ENCODE measurements around the gene TLL2. TPM values are rescaled to one million over a fixed set of nuclear protein-coding genes. Genes with fewer than 3 reads are reported as not detected.
A peak's percentile ranks its signal among the peaks of the same experiment; 100 is the strongest.

The TLL2 gene
- total RNA-seq, 1 experiment from 2014 or later: 9.1 TPM

DNA sequence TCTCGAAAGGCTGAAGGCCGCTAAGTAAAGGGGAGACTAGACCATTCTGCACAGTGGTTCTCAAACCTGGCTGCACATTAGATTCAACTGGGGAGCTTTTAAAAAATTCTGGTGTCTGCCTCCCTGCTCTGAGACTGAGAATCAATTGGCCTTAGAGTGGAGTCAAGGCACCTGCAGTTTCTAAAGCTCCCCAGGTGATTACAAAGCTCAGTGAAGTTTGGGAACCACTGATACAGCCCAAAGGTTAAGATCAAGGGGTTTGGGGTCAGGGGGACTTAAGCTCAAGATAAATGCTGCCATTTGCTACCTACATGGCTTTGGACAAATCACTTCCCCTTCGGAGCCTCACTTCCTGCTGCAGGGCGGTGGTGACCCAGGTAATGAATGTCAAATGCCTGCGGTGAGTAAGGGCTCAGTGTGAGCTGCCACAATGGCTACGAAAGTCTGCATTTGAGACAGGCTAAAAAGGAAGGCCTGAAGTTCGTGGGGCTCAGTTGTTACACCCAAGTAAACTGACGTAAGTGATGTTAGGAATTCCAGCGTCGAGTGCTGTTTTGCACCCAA lies 72.3 kb downstream of the TLL2 start:
- peaks cover 29% of the 10 kb centered on the region for H3K36me3 Mint-ChIP-seq
- H3K4me1 Mint-ChIP-seq: peaks cover 36% of the 10 kb centered on the region
- no peaks in the 10 kb centered on the region; the same call in 1 of the 2 replicates for H3K27me3 Mint-ChIP-seq (ENCODE audit: low read depth)
- ATAC-seq: peak; percentile 72
- peaks cover 10% of the 10 kb centered on the region for H3K9me3 Mint-ChIP-seq
- H3K27ac Mint-ChIP-seq: peak overlapping the region; percentile 65
- POLR2A ChIA-PET: interaction anchor here (0.9 kb wide), 2 partner anchors 9 to 25 kb away, joined by 3 read pairs; no protein-coding TSS in a partner anchor
- CTCF ChIA-PET: interaction anchor here (0.6 to 3.7 kb wide), 10 partner anchors 13 to 595 kb away, joined by 3 to 25 read pairs (median 4); partner anchors contain the start of gene TLL2
- TF ChIP-seq CREM (CRISPR knock-in tag; IDR thresholded peaks at IDR 0.05) (no peak), GRHL2 (CRISPR knock-in tag; IDR thresholded peaks at IDR 0.05; ENCODE audit: insufficient replicate concordance, severe bottlenecking) (no peak), SMAD3 (CRISPR knock-in tag; IDR thresholded peaks at IDR 0.05; ENCODE audit: borderline replicate concordance) (no peak), KAT7 (CRISPR knock-in tag; IDR thresholded peaks at IDR 0.05; ENCODE audit: borderline replicate concordance) (no peak), RORB (CRISPR knock-in tag; IDR thresholded peaks at IDR 0.05) (no peak), ZNF121 (CRISPR knock-in tag; IDR thresholded peaks at IDR 0.05) (no peak), IRF2 (CRISPR knock-in tag; IDR thresholded peaks at IDR 0.05; ENCODE audit: borderline replicate concordance, low read depth) (no peak), HMGA2 (CRISPR knock-in tag; IDR thresholded peaks at IDR 0.05) (no peak), OVOL2 (CRISPR knock-in tag; IDR thresholded peaks at IDR 0.05; ENCODE audit: borderline replicate concordance) (no peak)
- TF ChIP-seq, protein P1, sequence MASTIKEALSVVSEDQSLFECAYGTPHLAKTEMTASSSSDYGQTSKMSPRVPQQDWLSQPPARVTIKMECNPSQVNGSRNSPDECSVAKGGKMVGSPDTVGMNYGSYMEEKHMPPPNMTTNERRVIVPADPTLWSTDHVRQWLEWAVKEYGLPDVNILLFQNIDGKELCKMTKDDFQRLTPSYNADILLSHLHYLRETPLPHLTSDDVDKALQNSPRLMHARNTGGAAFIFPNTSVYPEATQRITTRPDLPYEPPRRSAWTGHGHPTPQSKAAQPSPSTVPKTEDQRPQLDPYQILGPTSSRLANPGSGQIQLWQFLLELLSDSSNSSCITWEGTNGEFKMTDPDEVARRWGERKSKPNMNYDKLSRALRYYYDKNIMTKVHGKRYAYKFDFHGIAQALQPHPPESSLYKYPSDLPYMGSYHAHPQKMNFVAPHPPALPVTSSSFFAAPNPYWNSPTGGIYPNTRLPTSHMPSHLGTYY (CRISPR knock-in tag; IDR thresholded peaks at IDR 0.05): no peak
- TF ChIP-seq, protein P2, sequence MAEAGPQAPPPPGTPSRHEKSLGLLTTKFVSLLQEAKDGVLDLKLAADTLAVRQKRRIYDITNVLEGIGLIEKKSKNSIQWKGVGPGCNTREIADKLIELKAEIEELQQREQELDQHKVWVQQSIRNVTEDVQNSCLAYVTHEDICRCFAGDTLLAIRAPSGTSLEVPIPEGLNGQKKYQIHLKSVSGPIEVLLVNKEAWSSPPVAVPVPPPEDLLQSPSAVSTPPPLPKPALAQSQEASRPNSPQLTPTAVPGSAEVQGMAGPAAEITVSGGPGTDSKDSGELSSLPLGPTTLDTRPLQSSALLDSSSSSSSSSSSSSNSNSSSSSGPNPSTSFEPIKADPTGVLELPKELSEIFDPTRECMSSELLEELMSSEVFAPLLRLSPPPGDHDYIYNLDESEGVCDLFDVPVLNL (CRISPR knock-in tag; IDR thresholded peaks at IDR 0.05; ENCODE audit: borderline replicate concordance, low read depth): no peak
- TF ChIP-seq, protein P3, sequence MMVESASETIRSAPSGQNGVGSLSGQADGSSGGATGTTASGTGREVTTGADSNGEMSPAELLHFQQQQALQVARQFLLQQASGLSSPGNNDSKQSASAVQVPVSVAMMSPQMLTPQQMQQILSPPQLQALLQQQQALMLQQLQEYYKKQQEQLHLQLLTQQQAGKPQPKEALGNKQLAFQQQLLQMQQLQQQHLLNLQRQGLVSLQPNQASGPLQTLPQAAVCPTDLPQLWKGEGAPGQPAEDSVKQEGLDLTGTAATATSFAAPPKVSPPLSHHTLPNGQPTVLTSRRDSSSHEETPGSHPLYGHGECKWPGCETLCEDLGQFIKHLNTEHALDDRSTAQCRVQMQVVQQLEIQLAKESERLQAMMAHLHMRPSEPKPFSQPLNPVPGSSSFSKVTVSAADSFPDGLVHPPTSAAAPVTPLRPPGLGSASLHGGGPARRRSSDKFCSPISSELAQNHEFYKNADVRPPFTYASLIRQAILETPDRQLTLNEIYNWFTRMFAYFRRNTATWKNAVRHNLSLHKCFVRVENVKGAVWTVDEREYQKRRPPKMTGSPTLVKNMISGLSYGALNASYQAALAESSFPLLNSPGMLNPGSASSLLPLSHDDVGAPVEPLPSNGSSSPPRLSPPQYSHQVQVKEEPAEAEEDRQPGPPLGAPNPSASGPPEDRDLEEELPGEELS (CRISPR knock-in tag; IDR thresholded peaks at IDR 0.05): no peak
- TF ChIP-seq, protein P4, sequence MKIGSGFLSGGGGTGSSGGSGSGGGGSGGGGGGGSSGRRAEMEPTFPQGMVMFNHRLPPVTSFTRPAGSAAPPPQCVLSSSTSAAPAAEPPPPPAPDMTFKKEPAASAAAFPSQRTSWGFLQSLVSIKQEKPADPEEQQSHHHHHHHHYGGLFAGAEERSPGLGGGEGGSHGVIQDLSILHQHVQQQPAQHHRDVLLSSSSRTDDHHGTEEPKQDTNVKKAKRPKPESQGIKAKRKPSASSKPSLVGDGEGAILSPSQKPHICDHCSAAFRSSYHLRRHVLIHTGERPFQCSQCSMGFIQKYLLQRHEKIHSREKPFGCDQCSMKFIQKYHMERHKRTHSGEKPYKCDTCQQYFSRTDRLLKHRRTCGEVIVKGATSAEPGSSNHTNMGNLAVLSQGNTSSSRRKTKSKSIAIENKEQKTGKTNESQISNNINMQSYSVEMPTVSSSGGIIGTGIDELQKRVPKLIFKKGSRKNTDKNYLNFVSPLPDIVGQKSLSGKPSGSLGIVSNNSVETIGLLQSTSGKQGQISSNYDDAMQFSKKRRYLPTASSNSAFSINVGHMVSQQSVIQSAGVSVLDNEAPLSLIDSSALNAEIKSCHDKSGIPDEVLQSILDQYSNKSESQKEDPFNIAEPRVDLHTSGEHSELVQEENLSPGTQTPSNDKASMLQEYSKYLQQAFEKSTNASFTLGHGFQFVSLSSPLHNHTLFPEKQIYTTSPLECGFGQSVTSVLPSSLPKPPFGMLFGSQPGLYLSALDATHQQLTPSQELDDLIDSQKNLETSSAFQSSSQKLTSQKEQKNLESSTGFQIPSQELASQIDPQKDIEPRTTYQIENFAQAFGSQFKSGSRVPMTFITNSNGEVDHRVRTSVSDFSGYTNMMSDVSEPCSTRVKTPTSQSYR (CRISPR knock-in tag; IDR thresholded peaks at IDR 0.05): no peak
- no peak for DNase-seq (ENCODE audit: low spot score)
- H3K4me3 Mint-ChIP-seq: no peak overlapping the region

DNA sequence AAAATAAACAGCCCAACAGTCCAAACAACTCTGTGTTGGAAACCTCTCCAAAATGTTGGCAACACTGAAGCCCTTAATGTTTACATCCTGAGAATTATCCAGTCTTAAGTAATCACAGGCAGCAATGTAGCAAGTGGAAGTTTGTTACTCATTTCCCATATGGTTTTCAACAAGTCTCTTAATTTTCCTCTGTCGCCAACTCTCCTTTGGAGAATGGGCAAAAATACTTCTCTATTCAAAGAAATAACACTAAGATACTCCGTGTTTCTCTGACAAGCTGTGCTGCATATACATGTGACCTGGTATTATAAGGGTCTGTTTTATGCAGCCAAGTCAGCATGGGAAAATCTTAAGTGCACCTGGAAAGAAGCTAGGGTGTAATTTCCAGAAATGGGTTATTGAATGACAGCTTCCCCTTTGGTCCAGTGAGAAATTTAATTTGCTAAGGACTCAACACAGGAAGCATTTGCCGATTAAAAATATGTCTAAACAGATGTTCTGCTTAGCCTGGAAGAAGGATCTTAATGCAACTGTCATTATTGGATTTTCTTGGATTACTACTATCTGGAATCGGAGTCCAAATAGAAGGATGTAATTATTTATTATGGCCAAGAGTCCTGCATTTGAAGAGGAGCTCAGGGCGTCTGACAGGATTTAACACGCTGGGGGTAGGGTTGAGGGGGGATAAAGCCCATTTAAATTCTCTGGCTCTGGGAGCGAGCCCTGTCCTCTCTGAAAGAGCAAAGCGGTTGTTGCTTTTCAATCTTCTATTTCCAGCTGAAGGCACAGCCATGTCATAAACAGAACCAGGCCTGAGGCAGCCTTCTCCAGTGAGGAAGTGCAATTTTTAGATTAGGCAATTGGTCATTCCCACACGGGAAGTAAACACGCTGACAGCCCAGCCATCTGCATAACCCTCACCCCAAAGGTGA lies 73.1 kb downstream of the TLL2 start:
- Mint-ChIP-seq H3K27me3 (ENCODE audit: low read depth) (no peaks in the 10 kb centered on the region; the same call in 1 of the 2 replicates), H3K4me3 (no peak overlapping the region), H3K27ac (peak overlapping the region; percentile 65), H3K4me1 (peaks cover 32% of the 10 kb centered on the region), H3K36me3 (peaks cover 35% of the 10 kb centered on the region), H3K9me3 (peaks cover 16% of the 10 kb centered on the region)
- ATAC-seq: no peak
- ChIA-PET POLR2A (interaction anchor here (0.6 to 0.9 kb wide), 2 partner anchors 9 to 24 kb away, joined by 3 read pairs; no protein-coding TSS in a partner anchor), CTCF (interaction anchor here (0.7 to 3.7 kb wide), 8 partner anchors 29 to 596 kb away, joined by 3 to 25 read pairs (median 5); partner anchors contain the start of gene TLL2)
- DNase-seq (ENCODE audit: low spot score): no peak
- TF ChIP-seq FOXJ3 (CRISPR knock-in tag; IDR thresholded peaks at IDR 0.05; ENCODE audit: borderline replicate concordance) (no peak), ETV6 (CRISPR knock-in tag; IDR thresholded peaks at IDR 0.05) (no peak), ZNF416 (CRISPR knock-in tag; IDR thresholded peaks at IDR 0.05) (no peak), ZNF232 (CRISPR knock-in tag; IDR thresholded peaks at IDR 0.05) (no peak), ATF1 (CRISPR knock-in tag; IDR thresholded peaks at IDR 0.05) (no peak)
- TF ChIP-seq, protein P5, sequence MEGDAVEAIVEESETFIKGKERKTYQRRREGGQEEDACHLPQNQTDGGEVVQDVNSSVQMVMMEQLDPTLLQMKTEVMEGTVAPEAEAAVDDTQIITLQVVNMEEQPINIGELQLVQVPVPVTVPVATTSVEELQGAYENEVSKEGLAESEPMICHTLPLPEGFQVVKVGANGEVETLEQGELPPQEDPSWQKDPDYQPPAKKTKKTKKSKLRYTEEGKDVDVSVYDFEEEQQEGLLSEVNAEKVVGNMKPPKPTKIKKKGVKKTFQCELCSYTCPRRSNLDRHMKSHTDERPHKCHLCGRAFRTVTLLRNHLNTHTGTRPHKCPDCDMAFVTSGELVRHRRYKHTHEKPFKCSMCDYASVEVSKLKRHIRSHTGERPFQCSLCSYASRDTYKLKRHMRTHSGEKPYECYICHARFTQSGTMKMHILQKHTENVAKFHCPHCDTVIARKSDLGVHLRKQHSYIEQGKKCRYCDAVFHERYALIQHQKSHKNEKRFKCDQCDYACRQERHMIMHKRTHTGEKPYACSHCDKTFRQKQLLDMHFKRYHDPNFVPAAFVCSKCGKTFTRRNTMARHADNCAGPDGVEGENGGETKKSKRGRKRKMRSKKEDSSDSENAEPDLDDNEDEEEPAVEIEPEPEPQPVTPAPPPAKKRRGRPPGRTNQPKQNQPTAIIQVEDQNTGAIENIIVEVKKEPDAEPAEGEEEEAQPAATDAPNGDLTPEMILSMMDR (IDR thresholded peaks at IDR 0.05): no peak
- TF ChIP-seq, protein P6, sequence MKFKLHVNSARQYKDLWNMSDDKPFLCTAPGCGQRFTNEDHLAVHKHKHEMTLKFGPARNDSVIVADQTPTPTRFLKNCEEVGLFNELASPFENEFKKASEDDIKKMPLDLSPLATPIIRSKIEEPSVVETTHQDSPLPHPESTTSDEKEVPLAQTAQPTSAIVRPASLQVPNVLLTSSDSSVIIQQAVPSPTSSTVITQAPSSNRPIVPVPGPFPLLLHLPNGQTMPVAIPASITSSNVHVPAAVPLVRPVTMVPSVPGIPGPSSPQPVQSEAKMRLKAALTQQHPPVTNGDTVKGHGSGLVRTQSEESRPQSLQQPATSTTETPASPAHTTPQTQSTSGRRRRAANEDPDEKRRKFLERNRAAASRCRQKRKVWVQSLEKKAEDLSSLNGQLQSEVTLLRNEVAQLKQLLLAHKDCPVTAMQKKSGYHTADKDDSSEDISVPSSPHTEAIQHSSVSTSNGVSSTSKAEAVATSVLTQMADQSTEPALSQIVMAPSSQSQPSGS (CRISPR knock-in tag; IDR thresholded peaks at IDR 0.05; ENCODE audit: borderline replicate concordance, low read depth): no peak
- TF ChIP-seq, protein P7, sequence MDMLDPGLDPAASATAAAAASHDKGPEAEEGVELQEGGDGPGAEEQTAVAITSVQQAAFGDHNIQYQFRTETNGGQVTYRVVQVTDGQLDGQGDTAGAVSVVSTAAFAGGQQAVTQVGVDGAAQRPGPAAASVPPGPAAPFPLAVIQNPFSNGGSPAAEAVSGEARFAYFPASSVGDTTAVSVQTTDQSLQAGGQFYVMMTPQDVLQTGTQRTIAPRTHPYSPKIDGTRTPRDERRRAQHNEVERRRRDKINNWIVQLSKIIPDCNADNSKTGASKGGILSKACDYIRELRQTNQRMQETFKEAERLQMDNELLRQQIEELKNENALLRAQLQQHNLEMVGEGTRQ (CRISPR knock-in tag; IDR thresholded peaks at IDR 0.05): no peak

All from WTC11 (cell line).